Activated CD8-positive, alpha-beta memory T cell treated with anti-CD3 and anti-CD28 coated beads, Interleukin-2, amount 50 U/mL, for 1 hour (primary cell): Measurements from ENCODE around the gene TAMALIN.

Experiments
- DNase-seq: peaks from one replicate; pipeline ENCODE4 v3.0.0-alpha.2; 2020; ENCODE audit errors: extremely low read depth

Gene TAMALIN

GRCh38 chr12:52037248-52037861, 30.6 kb downstream of the TAMALIN start:
- DNase-seq, result no peak

DNA sequence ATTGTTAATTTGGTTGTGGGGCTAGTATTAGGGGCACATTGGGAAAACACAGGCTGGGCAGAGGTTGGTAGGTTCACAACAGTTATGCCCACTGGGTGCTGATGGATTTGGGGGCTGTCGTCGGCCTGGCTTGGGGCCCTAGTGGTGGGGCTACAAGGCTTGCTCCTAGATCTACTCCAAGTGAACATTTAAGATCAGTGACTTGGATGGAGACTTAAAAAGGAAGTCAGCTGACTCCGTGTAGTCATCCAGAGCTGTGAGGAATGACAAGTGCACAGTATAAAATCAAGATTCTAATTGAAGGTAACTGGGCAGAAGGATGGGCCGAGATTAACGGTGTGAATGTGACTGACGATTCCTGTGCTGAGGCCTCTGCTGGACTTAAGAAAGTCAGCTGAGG, 31.7 kb downstream of the TAMALIN start:
- DNase-seq, result no peak

- no peak for DNase-seq
Measured at GRCh38 chr12:52041035-52041434, 34.3 kb downstream of the TAMALIN start.

DNA sequence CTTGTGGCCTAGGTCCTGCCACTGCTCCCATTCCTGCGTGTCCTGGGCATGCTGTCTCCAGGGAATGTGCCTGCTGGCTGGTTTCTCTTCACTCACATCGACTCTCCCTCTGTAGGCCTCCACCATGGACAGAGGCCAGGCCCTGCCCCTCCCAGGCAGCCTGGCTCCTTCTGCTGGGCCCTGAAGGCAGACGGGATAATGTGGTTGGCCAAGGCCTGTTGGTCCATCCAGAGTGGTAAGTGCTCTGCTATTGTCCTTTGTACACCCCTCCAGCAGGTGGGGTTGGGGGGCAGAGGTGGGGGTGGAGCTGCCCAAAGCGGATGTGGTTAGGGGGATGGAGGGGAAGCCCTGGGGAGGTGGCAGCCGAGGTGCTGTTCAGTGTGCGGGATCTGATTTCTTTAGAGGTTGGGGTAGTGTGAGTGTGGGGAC, 35.0 kb downstream of the TAMALIN start:
- no peak for DNase-seq

DNA sequence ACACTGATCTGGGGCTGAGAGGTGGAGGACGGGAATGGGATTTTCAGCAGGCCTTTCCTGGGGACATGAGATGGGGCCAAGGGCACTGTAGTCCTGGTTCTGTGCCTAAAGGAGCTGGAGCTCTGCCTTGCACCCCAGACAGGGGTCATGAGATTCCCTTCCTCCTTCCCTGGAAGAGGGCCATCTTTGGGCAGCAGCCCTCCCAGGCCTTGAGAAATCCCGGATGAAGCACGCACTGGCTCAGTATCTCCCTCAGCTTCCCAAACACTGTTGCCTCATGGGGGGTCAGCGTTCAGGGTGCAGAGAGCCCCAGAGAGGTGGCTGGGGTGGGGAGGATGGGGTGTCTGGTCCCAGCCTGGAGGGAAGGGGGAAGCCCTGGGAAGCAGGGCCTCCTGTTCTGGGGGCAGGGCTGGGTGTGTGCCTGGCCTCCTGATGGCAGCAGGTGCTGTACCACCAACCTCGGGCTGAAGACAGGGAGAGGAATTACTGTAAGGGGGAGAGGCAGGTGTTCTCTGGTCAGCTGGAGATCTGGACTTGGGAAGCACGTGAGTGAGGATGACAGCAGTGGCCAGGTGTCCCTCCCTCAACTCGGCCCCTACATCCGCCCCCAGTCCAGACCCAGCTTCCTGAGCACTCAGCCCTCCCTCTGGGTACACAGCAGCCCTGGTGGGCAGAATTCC, 36.1 kb downstream of the TAMALIN start:
- DNase-seq, result no peak

- no peak for DNase-seq
Measured at GRCh38 chr12:52043386-52044212, 36.9 kb downstream of the TAMALIN start.

DNA sequence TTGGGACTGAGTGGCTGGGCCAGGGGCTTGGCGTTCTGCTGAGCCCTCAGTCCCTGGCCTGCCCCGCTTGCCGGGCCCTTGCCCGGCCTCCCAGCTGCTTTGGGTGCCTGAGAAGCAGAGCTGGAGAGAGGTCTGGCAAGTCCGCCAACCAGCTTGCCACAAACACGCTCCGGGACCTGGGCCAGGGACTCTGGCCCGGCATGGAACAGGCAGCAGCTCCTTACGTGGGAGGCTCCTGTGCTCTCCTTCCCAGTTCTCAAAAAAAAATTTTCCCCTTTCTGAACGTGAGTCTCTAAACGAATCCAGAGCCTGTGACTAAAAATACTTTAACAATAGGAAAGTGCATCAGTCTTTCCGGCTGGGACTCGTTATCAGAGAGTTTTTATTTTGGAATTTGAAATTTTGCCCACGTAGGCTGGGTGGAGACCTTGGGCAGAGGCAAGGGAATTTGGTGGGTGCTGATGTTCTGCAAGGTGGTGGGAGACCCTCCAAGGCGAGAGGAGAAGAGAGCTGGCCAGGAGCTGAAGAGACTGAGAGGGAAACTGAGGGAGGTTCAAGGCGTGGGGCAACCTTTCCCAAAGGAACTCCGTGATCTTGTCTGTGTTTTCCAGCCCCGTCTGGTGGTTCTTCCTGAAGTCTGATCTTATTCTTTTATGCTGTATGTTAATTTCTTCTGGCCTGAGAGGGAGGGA, 37.7 kb downstream of the TAMALIN start:
- DNase-seq, result no peak

GRCh38 chr12:52045794-52046199, 39.1 kb downstream of the TAMALIN start:
- DNase-seq, result no peak

DNA sequence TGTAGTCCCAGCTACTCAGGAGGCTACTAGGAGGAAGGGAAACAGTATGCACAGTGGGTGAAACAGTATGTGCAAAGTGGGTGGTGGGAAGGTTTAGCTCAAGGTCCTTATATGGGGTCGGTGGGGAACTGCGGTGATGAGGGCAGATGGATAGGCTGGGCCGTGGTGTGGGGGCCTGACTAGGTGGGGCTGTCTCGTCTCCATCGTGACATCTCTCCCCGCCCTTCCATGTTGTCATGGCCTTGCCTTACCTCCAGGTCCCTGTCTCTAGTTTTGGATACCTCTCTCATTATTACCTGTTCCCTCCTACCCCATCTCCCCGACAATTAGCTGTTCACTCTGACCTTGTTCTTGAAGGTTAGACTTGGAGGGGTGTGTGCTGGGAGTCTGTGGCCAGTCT, 40.1 kb downstream of the TAMALIN start:
- no peak for DNase-seq

DNA sequence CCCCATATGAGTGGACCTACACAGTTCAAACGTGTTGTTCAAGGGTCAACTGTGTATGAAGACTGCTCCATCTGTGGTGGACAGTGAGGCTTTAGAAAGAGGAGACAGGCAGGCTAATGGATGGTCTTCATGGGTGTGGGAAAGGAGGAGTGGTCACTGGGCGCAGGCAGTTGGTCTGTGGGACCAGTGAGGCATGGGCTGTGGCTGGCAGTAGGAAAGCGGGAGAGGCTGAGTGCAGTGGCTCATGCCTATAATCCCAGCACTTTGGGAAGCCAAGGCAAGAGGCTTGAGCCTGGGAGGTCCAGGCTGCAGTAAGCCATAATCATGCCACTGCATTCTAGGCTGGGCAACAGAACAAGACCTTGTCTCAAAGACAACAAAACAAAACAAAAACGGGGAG, 42.5 kb downstream of the TAMALIN start:
- DNase-seq, result no peak

DNA sequence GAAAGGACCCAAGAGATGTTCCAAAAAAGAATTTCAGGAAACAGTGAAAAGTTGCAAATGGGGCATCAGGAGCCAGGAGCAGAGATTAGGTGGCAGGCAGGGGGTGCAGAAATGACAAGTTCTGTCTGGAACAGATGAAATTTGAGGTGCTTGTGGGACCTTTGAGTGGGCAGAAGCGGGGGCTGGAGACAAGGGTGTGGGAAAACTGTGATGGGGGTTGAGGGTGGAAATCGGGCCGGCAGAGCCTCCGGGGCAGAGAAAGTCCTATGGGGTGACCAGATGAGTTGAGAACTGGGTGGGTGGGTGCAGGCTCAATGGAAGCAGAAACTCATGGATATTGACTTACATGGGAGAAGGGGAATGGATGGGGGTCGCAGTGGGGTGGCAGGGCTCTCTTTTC, 42.9 kb downstream of the TAMALIN start:
- no peak for DNase-seq

DNA sequence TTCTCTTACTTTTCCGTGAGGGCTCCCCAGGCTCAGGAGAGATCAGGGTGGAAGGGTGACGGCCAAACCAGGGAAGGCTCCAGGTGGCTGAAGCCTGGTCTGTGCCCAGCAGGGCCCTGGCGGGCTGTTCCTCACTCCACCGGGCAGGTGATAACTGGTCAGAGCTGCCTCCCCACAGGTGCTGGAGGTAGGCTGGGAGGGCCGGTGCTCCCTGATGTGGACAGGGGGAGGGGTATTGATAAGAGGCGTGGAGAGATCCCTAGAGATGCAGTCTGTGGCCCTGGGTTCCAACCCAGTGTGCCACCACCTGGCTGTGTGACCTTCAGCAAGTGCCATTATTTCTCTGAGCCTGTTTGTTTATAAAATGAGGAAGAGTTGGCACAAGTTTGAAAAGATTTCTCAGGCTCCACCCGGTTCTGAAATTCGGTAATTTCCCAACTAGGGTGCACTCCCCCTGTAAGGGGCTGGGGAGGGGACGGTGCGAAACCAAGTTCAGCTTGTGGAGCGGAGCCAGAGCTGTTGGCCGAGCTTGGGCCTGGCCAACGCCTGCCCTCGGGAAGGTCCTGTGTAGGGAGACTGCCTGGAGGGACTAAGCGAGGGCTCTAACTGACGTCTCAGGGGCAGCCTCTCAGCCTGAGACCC, 43.5 kb downstream of the TAMALIN start:
- DNase-seq, result no peak

GRCh38 chr12:52050758-52051541, 44.2 kb downstream of the TAMALIN start, which contains the start of gene NR4A1:
NR4A1 (plus strand) TSS chr12:52051442; CDS start chr12:52054329, 2,887 bp downstream.
- DNase-seq, result peak; percentile 99

DNA sequence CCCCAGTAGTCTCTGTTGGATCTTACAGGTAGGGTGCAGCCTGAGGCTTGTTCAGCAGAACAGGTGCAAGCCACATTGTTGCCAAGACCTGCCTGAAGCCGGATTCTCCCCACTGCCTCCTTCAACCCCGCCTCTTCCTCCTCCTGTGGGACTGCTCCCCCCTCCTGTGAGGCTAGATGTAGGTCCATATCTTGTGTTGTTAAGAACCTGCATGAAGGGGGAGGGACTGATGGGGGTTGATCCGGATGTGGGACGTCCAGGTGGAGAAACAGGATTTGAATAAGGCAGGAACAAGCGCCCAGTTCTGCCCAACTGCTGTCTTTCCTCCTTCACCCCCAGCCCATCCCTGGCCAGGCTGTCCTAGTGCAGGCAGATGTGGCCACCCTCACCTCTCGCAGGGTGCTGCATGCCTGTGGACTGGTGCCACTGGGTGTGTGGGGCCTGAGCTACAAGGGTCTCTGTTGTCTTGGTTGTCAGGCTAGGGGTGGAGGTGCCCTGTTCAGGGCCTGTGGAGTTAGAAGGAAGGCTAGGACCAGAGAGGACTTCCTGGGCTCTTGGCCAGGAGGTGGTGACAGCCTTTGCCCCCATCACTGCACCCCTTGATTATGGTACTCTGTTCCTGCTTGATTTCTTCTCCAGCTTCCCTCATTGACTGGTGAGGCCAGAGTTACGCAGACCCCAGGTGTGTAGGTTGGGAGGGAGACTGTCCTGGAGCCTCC, 45.9 kb downstream of the TAMALIN start:
- no peak for DNase-seq

- DNase-seq, result no peak
Measured at GRCh38 chr12:52053536-52054209, 46.9 kb downstream of the TAMALIN start.

DNA sequence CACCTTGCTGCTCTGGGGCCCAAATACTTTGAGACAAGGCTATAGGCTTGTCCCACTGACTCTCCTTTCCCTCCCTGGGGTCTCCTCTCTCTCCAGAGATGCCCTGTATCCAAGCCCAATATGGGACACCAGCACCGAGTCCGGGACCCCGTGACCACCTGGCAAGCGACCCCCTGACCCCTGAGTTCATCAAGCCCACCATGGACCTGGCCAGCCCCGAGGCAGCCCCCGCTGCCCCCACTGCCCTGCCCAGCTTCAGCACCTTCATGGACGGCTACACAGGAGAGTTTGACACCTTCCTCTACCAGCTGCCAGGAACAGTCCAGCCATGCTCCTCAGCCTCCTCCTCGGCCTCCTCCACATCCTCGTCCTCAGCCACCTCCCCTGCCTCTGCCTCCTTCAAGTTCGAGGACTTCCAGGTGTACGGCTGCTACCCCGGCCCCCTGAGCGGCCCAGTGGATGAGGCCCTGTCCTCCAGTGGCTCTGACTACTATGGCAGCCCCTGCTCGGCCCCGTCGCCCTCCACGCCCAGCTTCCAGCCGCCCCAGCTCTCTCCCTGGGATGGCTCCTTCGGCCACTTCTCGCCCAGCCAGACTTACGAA, 47.6 kb downstream of the TAMALIN start:
- no peak for DNase-seq

GRCh38 chr12:52054833-52055730, 48.3 kb downstream of the TAMALIN start:
- no peak for DNase-seq
